Tibial artery (tissue), 4 donors: ENCODE data around the gene ENKUR.
"Not testable (repeated sequence)": the region's sequence is repeated elsewhere in the genome, so short reads cannot be mapped to it uniquely, and the experiment has no call there.

ENCODE experiments used
- DNase-seq, 2 donors: peaks; one replicate each; pipeline ENCODE4 v3.0.0-alpha.2; 2019
- H3K27ac ChIP-seq, 2 donors: fragments of 200-600 bp; sonication (generic) in 1 of 2; 1 replicate in 1 of 2; 2 replicates in 1 of 2; pipeline ENCODE4 v1.5.1; 2018 to 2019; ENCODE audit warnings: mild to moderate bottlenecking in 1 of 2
- H3K27me3 ChIP-seq, 2 donors: fragments of 200-600 bp; sonication (generic) in 1 of 2; one replicate each; pipeline versions ENCODE4 v1.5.1 to v1.6.0; 2016 to 2019
- H3K36me3 ChIP-seq, 3 donors: fragments of 200-600 bp; sonication (generic) in 2 of 3; one replicate each; pipeline ENCODE4 v1.5.1; 2016 to 2019; ENCODE audit warnings: mild to moderate bottlenecking in 2 of 3
- H3K4me1 ChIP-seq, 4 donors: fragments of 200-600 bp; sonication (generic) in 2 of 4; 1 replicate in 3 of 4; 2 replicates in 1 of 4; pipeline ENCODE4 v1.5.1; 2016 to 2019
- H3K4me3 ChIP-seq, 2 donors: fragments of 200-600 bp; sonication (generic) in 1 of 2; 1 replicate in 1 of 2; 2 replicates in 1 of 2; pipeline ENCODE4 v1.5.1; 2018 to 2019; ENCODE audit warnings: mild to moderate bottlenecking in 2 of 2
- H3K9me3 ChIP-seq, 3 donors: fragments of 200-600 bp; sonication (generic) in 1 of 3; one replicate each; pipeline ENCODE4 v1.5.1; 2016 to 2019
- CTCF ChIP-seq, 2 experiments: fragments of 200-600 bp in 1 of 2; fragments of 450-650 bp in 1 of 2; IDR thresholded peaks; one replicate each; pipeline ENCODE4 v1.5.1; 2017 to 2019; ENCODE audit warnings: antibody characterized with exemption in 2 of 2, mild to moderate bottlenecking in 1 of 2, moderate library complexity in 1 of 2
- intact Hi-C: fragments of 100-400 bp; cut with DNase I; formaldehyde crosslinking; loops from one replicate; pipeline ENCODE4 v1.15.0; 2023; ENCODE audit warnings: low total_unique reads

Gene ENKUR

GRCh38 chr10:24958721-24959381 lies 57.1 kb downstream of the ENKUR start:
- intact Hi-C loops: no loop called here
- peaks cover 0 to 19% (median 15%) of the 10 kb centered on the region in 4 donors for H3K4me1 ChIP-seq
- TF ChIP-seq CTCF (IDR thresholded peaks at IDR 0.05): no peak
- H3K27me3 ChIP-seq: no peaks in the 10 kb centered on the region
- no peaks in the 10 kb centered on the region for H3K9me3 ChIP-seq
- H3K27ac ChIP-seq: peak overlapping the region; percentile 47 to 67
- no peak overlapping the region for H3K4me3 ChIP-seq
- H3K36me3 ChIP-seq: no peaks in the 10 kb centered on the region
- peak in 1 of 2 donors; percentile 37 for DNase-seq

- intact Hi-C loops: no loop called here
- H3K27ac ChIP-seq: peak overlapping the region; percentile 47 to 67
- no peak for TF ChIP-seq CTCF (IDR thresholded peaks at IDR 0.05)
- H3K9me3 ChIP-seq: no peaks in the 10 kb centered on the region
- no peak for DNase-seq
- H3K4me1 ChIP-seq: peaks cover 0 to 21% (median 16%) of the 10 kb centered on the region in 4 donors
- H3K27me3 ChIP-seq: no peaks in the 10 kb centered on the region
- H3K36me3 ChIP-seq: no peaks in the 10 kb centered on the region
- H3K4me3 ChIP-seq: no peak overlapping the region
Observed at GRCh38 chr10:24958091-24958720, 57.8 kb downstream of the ENKUR start.

GRCh38 chr10:24957624-24958051 lies 58.3 kb downstream of the ENKUR start:
- H3K4me3 ChIP-seq, H3K27me3 ChIP-seq, DNase-seq, H3K9me3 ChIP-seq, intact Hi-C loops, H3K36me3 ChIP-seq: not testable (repeated sequence)
- Histone ChIP-seq H3K4me1 (peaks cover 0 to 25% (median 18%) of the 10 kb centered on the region in 4 donors), H3K27ac (peak overlapping the region; percentile 44 to 67)

DNA sequence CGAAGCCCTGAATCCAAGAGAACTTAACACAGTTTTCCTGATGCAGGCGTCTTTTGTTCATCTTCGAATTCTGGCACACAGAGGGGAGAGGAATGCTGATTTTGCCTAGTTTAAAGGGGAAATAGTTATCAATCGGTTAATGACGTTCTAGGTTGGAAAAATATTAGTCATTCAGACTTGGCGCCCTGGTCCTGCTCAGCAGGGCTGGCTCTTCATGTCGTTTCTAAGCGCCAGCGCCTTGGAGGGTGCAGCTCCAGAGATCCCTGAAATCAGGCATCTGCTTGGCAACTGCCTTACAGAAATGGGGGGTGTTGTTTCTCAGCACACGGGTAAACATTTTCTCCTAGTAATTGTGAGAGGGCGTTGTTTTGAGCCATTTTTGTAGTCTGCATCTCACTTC lies 62.3 kb downstream of the ENKUR start:
- TF ChIP-seq CTCF (IDR thresholded peaks at IDR 0.05): no peak
- H3K4me1 ChIP-seq: peaks cover 0 to 28% (median 16%) of the 10 kb centered on the region in 4 donors
- intact Hi-C loops: loop anchor here (5.0 kb wide), 1 partner anchor 231 kb away; the partner anchor contains the start of gene ARHGAP21
- DNase-seq: no peak
- H3K36me3 ChIP-seq: no peaks in the 10 kb centered on the region
- no peaks in the 10 kb centered on the region for H3K9me3 ChIP-seq
- H3K27me3 ChIP-seq: no peaks in the 10 kb centered on the region
- H3K4me3 ChIP-seq: peak overlapping the region in 1 of 2 donors; percentile 61
- no peak overlapping the region for H3K27ac ChIP-seq

DNA sequence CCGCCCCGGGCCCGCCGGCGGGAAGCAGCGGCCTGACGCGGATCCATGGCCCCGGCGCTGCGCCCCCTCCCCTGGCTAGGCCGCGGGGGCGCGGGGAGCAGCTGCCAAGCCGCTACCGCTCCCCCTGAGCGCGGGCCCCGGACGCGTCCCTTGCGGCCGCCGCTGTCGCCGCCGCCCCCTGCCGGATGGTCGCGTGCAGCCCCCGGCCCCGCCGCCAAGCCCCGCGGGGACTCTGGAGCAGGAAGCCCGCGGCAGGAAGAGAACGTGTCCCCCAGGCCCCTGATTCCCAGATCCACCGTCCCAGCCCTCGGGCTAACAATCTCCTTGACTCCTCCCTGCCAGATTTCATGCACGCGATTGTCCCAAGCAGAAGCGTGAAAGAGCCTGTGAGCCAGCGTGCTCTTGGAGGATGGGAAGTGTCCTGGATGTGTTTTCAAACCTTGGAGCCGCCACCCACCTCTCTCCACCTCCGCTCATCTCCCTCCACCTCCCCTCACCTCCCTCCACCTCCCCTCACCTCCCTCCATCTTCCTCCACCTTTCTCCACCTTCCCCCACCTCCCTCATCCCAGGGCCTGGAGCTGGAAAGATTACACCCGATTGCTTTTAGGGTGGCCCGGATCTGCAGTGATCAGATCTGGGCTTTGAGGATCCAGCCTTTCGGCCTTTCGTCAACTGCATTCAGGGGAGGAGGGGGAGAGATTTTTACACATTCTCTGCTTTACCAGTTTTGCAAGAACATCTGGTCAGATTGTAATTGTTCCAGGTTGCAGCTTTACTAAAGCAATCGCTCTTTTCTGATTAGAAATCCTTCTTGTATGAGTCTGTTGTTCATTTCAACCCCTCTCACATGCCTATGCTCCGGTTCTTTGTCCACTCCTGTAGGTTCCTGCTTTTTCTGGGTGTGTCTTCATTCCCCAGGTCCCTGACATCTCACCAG lies 63.0 kb downstream of the ENKUR start:
- Histone ChIP-seq H3K36me3 (no peaks in the 10 kb centered on the region), H3K4me3 (peak overlapping the region; percentile 61 to 82), H3K4me1 (peaks cover 0 to 23% (median 13%) of the 10 kb centered on the region in 4 donors), H3K9me3 (no peaks in the 10 kb centered on the region), H3K27ac (peak overlapping the region; percentile 69 to 71), H3K27me3 (no peaks in the 10 kb centered on the region)
- peak; percentile 9 to 32 for TF ChIP-seq CTCF (IDR thresholded peaks at IDR 0.05)
- DNase-seq: peak in 1 of 2 donors; percentile 50
- intact Hi-C loops: loop anchor here (5.0 kb wide), 1 partner anchor 231 kb away; the partner anchor contains the start of gene ARHGAP21
